Gastrocnemius medialis (tissue), 4 donors: Measurements from ENCODE around the gene STPG1.

Experiments
- POLR2A ChIP-seq, 2 donors: fragments of 450-650 bp; IDR thresholded peaks; one replicate each; pipeline ENCODE4 v1.6.1; 2017; ENCODE audit warnings: antibody characterized with exemption in 2 of 2, mild to moderate bottlenecking in 2 of 2, moderate library complexity in 2 of 2
- TF ChIP-seq, protein P1 (sequence below), 5 experiments: fragments of 450-650 bp in 3 of 5; fragments of 200-600 bp in 2 of 5; sonication (generic) in 2 of 5; IDR thresholded peaks in 4 of 5; conservative IDR thresholded peaks in 1 of 5; 1 replicate in 4 of 5; 2 replicates in 1 of 5; pipeline ENCODE4 v1.5.1; 2016 to 2019; ENCODE audit warnings: antibody characterized with exemption in 5 of 5, mild to moderate bottlenecking in 3 of 5, moderate library complexity in 3 of 5

DNA sequence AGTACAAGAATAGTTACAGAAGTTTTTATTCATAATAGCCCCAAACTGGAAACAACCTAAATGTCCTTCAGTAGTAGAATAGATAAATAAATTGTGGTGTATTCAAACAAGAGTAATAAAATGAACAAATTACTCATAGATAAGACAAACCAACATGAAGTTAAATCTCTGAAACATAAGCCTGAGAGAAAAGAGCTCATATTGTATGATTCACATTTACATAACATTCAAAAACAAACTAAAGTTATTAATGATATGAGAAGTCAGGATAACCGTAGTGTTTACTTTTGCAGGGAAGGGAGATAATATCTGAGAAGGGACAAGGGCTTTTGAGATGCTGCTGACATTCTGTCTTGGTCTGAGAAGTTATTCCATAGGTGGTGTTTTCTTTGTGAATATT, 13.5 kb downstream of the STPG1 start:
- TF ChIP-seq, protein P1, sequence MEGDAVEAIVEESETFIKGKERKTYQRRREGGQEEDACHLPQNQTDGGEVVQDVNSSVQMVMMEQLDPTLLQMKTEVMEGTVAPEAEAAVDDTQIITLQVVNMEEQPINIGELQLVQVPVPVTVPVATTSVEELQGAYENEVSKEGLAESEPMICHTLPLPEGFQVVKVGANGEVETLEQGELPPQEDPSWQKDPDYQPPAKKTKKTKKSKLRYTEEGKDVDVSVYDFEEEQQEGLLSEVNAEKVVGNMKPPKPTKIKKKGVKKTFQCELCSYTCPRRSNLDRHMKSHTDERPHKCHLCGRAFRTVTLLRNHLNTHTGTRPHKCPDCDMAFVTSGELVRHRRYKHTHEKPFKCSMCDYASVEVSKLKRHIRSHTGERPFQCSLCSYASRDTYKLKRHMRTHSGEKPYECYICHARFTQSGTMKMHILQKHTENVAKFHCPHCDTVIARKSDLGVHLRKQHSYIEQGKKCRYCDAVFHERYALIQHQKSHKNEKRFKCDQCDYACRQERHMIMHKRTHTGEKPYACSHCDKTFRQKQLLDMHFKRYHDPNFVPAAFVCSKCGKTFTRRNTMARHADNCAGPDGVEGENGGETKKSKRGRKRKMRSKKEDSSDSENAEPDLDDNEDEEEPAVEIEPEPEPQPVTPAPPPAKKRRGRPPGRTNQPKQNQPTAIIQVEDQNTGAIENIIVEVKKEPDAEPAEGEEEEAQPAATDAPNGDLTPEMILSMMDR (IDR thresholded peaks at IDR 0.05 in 4 of 5, conservative IDR thresholded peaks at IDR 0.05 in 1 of 5), result no peak
- no peak for TF ChIP-seq POLR2A (IDR thresholded peaks at IDR 0.05)
